Measurements from ENCODE around the gene SMIM44. TPM values are rescaled to one million over a fixed set of nuclear protein-coding genes. Genes with fewer than 3 reads are reported as not detected.
"Not testable (repeated sequence)": the region's sequence is repeated elsewhere in the genome, so short reads cannot be mapped to it uniquely, and the experiment has no call there.

Gene SMIM44
- total RNA-seq, 1 experiment from 2014 or later: not detected

GRCh38 chr19:3518255-3518654, 35.0 kb upstream of the SMIM44 start:
- DNase-seq (ENCODE audit: low read depth): no peak

- no peak for DNase-seq (ENCODE audit: low read depth)
Measured at GRCh38 chr19:3517638-3518037, 34.4 kb upstream of the SMIM44 start.

- no peak for DNase-seq (ENCODE audit: low read depth)
Measured at GRCh38 chr19:3516675-3517207, 33.5 kb upstream of the SMIM44 start.

- no peak for DNase-seq (ENCODE audit: low read depth)
Measured at GRCh38 chr19:3515891-3516422, 32.7 kb upstream of the SMIM44 start.

GRCh38 chr19:3514930-3515329, 31.7 kb upstream of the SMIM44 start:
- DNase-seq (ENCODE audit: low read depth): no peak

GRCh38 chr19:3513229-3514140, 30.2 kb upstream of the SMIM44 start:
- DNase-seq (ENCODE audit: low read depth): no peak

- DNase-seq (ENCODE audit: low read depth): no peak
Measured at GRCh38 chr19:3512562-3513228, 29.5 kb upstream of the SMIM44 start.

GRCh38 chr19:3511506-3512251, 28.4 kb upstream of the SMIM44 start:
- no peak for DNase-seq (ENCODE audit: low read depth)

GRCh38 chr19:3510727-3511126, 27.5 kb upstream of the SMIM44 start:
- DNase-seq (ENCODE audit: low read depth): no peak

- DNase-seq (ENCODE audit: low read depth): peak; percentile 75
Measured at GRCh38 chr19:3509566-3509989, 26.3 kb upstream of the SMIM44 start.

GRCh38 chr19:3508771-3509535, 25.7 kb upstream of the SMIM44 start:
- no peak for DNase-seq (ENCODE audit: low read depth)

GRCh38 chr19:3508121-3508661, 24.9 kb upstream of the SMIM44 start:
- DNase-seq (ENCODE audit: low read depth): not testable (repeated sequence)

- no peak for DNase-seq (ENCODE audit: low read depth)
Measured at GRCh38 chr19:3507371-3508120, 24.3 kb upstream of the SMIM44 start.

- no peak for DNase-seq (ENCODE audit: low read depth)
Measured at GRCh38 chr19:3506384-3507340, 23.4 kb upstream of the SMIM44 start.

GRCh38 chr19:3505598-3506383, 22.6 kb upstream of the SMIM44 start, which contains the start of gene FZR1:
TSS of gene FZR1 (plus strand) at chr19:3506311. CDS start at chr19:3522990, 16,679 bp downstream.
- peak; percentile 98 for DNase-seq (ENCODE audit: low read depth)

- no peak for DNase-seq (ENCODE audit: low read depth)
Measured at GRCh38 chr19:3504735-3505134, 21.5 kb upstream of the SMIM44 start.

GRCh38 chr19:3503036-3503572, 19.9 kb upstream of the SMIM44 start:
- DNase-seq (ENCODE audit: low read depth): no peak

- DNase-seq (ENCODE audit: low read depth): no peak
Measured at GRCh38 chr19:3501780-3502179, 18.5 kb upstream of the SMIM44 start.

Measured in RPMI7951 (cell line).